H9 (cell line): ENCODE results near the gene ITPR1. TPM values are rescaled to one million over a fixed set of nuclear protein-coding genes. Genes with fewer than 3 reads are reported as not detected.
A peak's percentile ranks its signal among the peaks of the same experiment; 100 is the strongest.

Source experiments
- DNase-seq: peaks from one replicate; pipeline ENCODE4 v3.0.0-alpha.2; 2017
- H2AFZ ChIP-seq: one replicate; pipeline ENCODE4 v1.6.1; 2013; ENCODE audit warnings: mild to moderate bottlenecking, low read length, control low read depth, moderate library complexity
- H2AK5ac ChIP-seq: 2 replicates; pipeline ENCODE4 v1.6.1; 2013; ENCODE audit warnings: low read length, control low read depth, mixed read lengths; ENCODE audit not compliant: insufficient read length
- H2BK120ac ChIP-seq: one replicate; pipeline ENCODE4 v1.6.1; 2013; ENCODE audit warnings: low read depth, mild to moderate bottlenecking, low read length, control low read depth, inconsistent platforms; ENCODE audit not compliant: poor library complexity, severe bottlenecking
- H2BK12ac ChIP-seq: 2 replicates; pipeline ENCODE4 v1.6.1; 2013; ENCODE audit warnings: low read length, control low read depth, mixed read lengths, low read depth; ENCODE audit not compliant: insufficient read length
- H2BK15ac ChIP-seq: 2 replicates; pipeline ENCODE4 v1.6.1; 2013; ENCODE audit warnings: low read depth, low read length, control low read depth
- H2BK20ac ChIP-seq: one replicate; pipeline ENCODE4 v1.6.1; 2013; ENCODE audit warnings: low read depth, mild to moderate bottlenecking, low read length, control low read depth, inconsistent platforms; ENCODE audit not compliant: poor library complexity, severe bottlenecking
- H2BK5ac ChIP-seq: 2 replicates; pipeline ENCODE4 v1.6.1; 2013; ENCODE audit warnings: low read length, control low read depth, mixed read lengths; ENCODE audit not compliant: insufficient read length
- H3K14ac ChIP-seq: 2 replicates; pipeline ENCODE4 v1.6.1; 2013; ENCODE audit warnings: low read length, control low read depth; ENCODE audit not compliant: insufficient read depth
- H3K18ac ChIP-seq: 2 replicates; pipeline ENCODE4 v1.6.1; 2013; ENCODE audit warnings: low read depth, mild to moderate bottlenecking, mixed read lengths, low read length, control low read depth; ENCODE audit not compliant: insufficient read length
- H3K23ac ChIP-seq: 2 replicates; pipeline ENCODE4 v1.6.1; 2013; ENCODE audit warnings: low read length, control low read depth, mixed read lengths, low read depth; ENCODE audit not compliant: insufficient read length
- H3K23me2 ChIP-seq: 2 replicates; pipeline ENCODE4 v1.6.1; 2013; ENCODE audit warnings: low read depth, mild to moderate bottlenecking, mixed read lengths, low read length, control low read depth; ENCODE audit not compliant: insufficient read length, poor library complexity, severe bottlenecking
- H3K27ac ChIP-seq: 2 replicates; pipeline ENCODE4 v1.5.1; 2013; ENCODE audit warnings: low read length, control low read depth, mixed read lengths, low read depth; ENCODE audit not compliant: insufficient read length
- H3K27me3 ChIP-seq: 2 replicates; pipeline ENCODE4 v1.6.1; 2013; ENCODE audit warnings: low read length, control low read depth, inconsistent platforms; ENCODE audit not compliant: insufficient read depth
- H3K4ac ChIP-seq: 2 replicates; pipeline ENCODE4 v1.6.1; 2013; ENCODE audit warnings: low read depth, mild to moderate bottlenecking, control low read depth, inconsistent platforms, low read length, moderate library complexity
- H3K4me1 ChIP-seq: 2 replicates; pipeline ENCODE4 v1.6.1; 2013; ENCODE audit warnings: low read length, control low read depth, inconsistent platforms; ENCODE audit not compliant: insufficient read depth
- H3K4me2 ChIP-seq: 2 replicates; pipeline ENCODE4 v1.6.1; 2013; ENCODE audit warnings: low read length, control low read depth, mixed read lengths; ENCODE audit not compliant: insufficient read length, insufficient read depth
- H3K56ac ChIP-seq: 2 replicates; pipeline ENCODE4 v1.6.1; 2013; ENCODE audit warnings: low read depth, mild to moderate bottlenecking, mixed read lengths, low read length, control low read depth; ENCODE audit not compliant: insufficient read length
- H3K79me1 ChIP-seq: 2 replicates; pipeline ENCODE4 v1.6.1; 2013; ENCODE audit warnings: low read depth, mild to moderate bottlenecking, moderate library complexity, low read length, control low read depth, inconsistent platforms; ENCODE audit not compliant: insufficient read depth, poor library complexity, severe bottlenecking
- H3K79me2 ChIP-seq: 2 replicates; pipeline ENCODE4 v1.6.1; 2013; ENCODE audit warnings: low read length, control low read depth, inconsistent platforms; ENCODE audit not compliant: insufficient read depth
- H3K9ac ChIP-seq: 2 replicates; pipeline ENCODE4 v1.6.1; 2013; ENCODE audit warnings: low read length, control low read depth, mixed read lengths; ENCODE audit not compliant: insufficient read length; ENCODE audit errors: extremely low read depth
- H3K9me3 ChIP-seq: one replicate; pipeline ENCODE4 v1.6.1; 2013; ENCODE audit warnings: low read depth, low read length, inconsistent platforms; ENCODE audit not compliant: control insufficient read depth
- H3T11ph ChIP-seq: one replicate; pipeline ENCODE4 v1.6.1; 2013; ENCODE audit warnings: mild to moderate bottlenecking, low read length, control low read depth, inconsistent platforms
- H4K20me1 ChIP-seq: one replicate; pipeline ENCODE4 v1.6.1; 2013; ENCODE audit not compliant: control insufficient read depth, insufficient read length, insufficient read depth
- H4K5ac ChIP-seq: 2 replicates; pipeline ENCODE4 v1.6.1; 2013; ENCODE audit warnings: low read depth, mild to moderate bottlenecking, mixed read lengths, low read length, control low read depth; ENCODE audit not compliant: insufficient read length
- H4K8ac ChIP-seq: replicated peaks from 2 replicates; pipeline ENCODE4 v1.6.1; 2013; ENCODE audit warnings: low read length, control low read depth, mixed read lengths, low read depth; ENCODE audit not compliant: insufficient read length
- H4K91ac ChIP-seq: 2 replicates; pipeline ENCODE4 v1.6.1; 2013; ENCODE audit warnings: low read depth, mild to moderate bottlenecking, moderate library complexity, mixed read lengths, low read length, control low read depth; ENCODE audit not compliant: insufficient read length
- H3K27ac Mint-ChIP-seq, 3 experiments: 2 replicates in 2 of 3; 3 replicates in 1 of 3; pipeline ENCODE4 v1.8.0; 2020 to 2021; ENCODE audit warnings: mixed read lengths in 3 of 3, mild to moderate bottlenecking in 1 of 3, moderate library complexity in 1 of 3
- H3K27me3 Mint-ChIP-seq: 2 replicates; pipeline ENCODE4 v1.8.0; 2021; ENCODE audit warnings: low read depth, mild to moderate bottlenecking, moderate library complexity, mixed read lengths
- H3K36me3 Mint-ChIP-seq, 3 experiments: 2 replicates in 2 of 3; 3 replicates in 1 of 3; pipeline ENCODE4 v1.8.0; 2020 to 2021; ENCODE audit warnings: low read depth in 3 of 3, mixed read lengths in 3 of 3; ENCODE audit not compliant: insufficient read depth in 1 of 3
- H3K4me1 Mint-ChIP-seq, 2 experiments: 2 replicates each; pipeline ENCODE4 v1.8.0; 2020; ENCODE audit warnings: mixed read lengths in 2 of 2
- H3K4me3 Mint-ChIP-seq, 2 experiments: 2 replicates in 1 of 2; 3 replicates in 1 of 2; pipeline ENCODE4 v1.8.0; 2020 to 2021; ENCODE audit warnings: mild to moderate bottlenecking in 2 of 2, mixed read lengths in 2 of 2, moderate library complexity in 1 of 2
- H3K9me3 Mint-ChIP-seq, 2 experiments: 2 replicates in 1 of 2; 3 replicates in 1 of 2; pipeline ENCODE4 v1.8.0; 2020; ENCODE audit warnings: mild to moderate bottlenecking in 2 of 2, mixed read lengths in 2 of 2, moderate library complexity in 1 of 2
- WGBS: extraction: QIAGEN DNeasy Blood & Tissue Kit; methylation state at CpG from one replicate; pipeline ENCODE4 v1.1.7; 2013; ENCODE audit warnings: missing lambda C conversion rate, low lambda C conversion rate, mixed read lengths; ENCODE audit not compliant: insufficient read length; ENCODE audit errors: extremely low coverage; 5-methylcytosine and 5-hydroxymethylcytosine counted together
- total RNA-seq: library from RNA; stranded (reverse); gene quantifications from 2 replicates; pipeline ENCODE4 v1.2.1, GENCODE V29; 2021
- TF ChIP-seq, protein P1 (sequence below): fragments of 200-600 bp; sonication (generic); conservative IDR thresholded peaks from 3 replicates; pipeline ENCODE4 v1.8.0; 2021; ENCODE audit warnings: antibody characterized with exemption, mild to moderate bottlenecking

The ITPR1 gene
- total RNA-seq, 1 experiment from 2014 or later, result 4.2 TPM

DNA sequence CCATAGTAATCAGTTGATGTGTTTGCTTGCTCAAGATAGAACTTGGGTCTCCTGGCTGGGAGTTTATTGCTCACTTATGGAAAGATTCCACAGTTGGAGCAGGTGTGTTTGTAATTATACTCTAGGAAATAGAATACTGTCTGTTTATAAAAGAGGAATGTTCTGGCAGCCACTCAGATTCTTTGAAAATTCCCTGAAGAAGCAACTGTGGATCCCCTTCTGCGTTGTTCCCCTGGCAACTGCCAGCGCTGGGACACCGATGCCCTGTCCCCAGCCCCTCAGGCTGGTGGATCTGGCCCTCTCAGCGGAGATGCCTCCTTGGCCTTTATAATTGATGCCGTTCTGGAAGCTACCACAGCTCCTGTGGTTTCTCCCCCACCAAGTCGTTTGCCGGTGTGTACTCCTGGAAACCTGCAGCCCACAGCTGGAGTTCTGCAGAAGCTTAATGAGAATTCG is 225.9 kb downstream of the ITPR1 start:
- Histone ChIP-seq H3K4me1 (no peaks in the 10 kb centered on the region; the same call in 1 of the 2 replicates), H2AFZ (no peak overlapping the region), H3K4ac (no peak overlapping the region), H4K8ac (no peak overlapping the region), H2BK120ac (no peak overlapping the region), H3K56ac (no peak overlapping the region), H3K9me3 (no peaks in the 10 kb centered on the region), H2BK15ac (no peak overlapping the region), H2BK12ac (no peak overlapping the region), H3K4me2 (no peak overlapping the region), H3T11ph (no peak overlapping the region), H3K9ac (no peak overlapping the region), H3K79me2 (no peaks in the 10 kb centered on the region), H2BK5ac (no peak overlapping the region), H3K79me1 (no peaks in the 10 kb centered on the region), H3K18ac (no peak overlapping the region), H3K14ac (no peak overlapping the region), H2BK20ac (no peak overlapping the region), H4K5ac (no peak overlapping the region), H2AK5ac (no peak overlapping the region), H3K27me3 (no peaks in the 10 kb centered on the region), H3K23ac (no peak overlapping the region), H4K91ac (no peak overlapping the region), H3K27ac (no peak overlapping the region), H3K23me2 (no peaks in the 10 kb centered on the region), H4K20me1 (no peaks in the 10 kb centered on the region)
- H3K4me1 Mint-ChIP-seq, result peaks cover 27 to 29% of the 10 kb centered on the region in 2 experiments
- peak overlapping the region in 1 of 3 experiments; percentile 82; a peak in 2 of 7 replicates for H3K27ac Mint-ChIP-seq
- H3K4me3 Mint-ChIP-seq, result no peak overlapping the region
- TF ChIP-seq, protein P1, sequence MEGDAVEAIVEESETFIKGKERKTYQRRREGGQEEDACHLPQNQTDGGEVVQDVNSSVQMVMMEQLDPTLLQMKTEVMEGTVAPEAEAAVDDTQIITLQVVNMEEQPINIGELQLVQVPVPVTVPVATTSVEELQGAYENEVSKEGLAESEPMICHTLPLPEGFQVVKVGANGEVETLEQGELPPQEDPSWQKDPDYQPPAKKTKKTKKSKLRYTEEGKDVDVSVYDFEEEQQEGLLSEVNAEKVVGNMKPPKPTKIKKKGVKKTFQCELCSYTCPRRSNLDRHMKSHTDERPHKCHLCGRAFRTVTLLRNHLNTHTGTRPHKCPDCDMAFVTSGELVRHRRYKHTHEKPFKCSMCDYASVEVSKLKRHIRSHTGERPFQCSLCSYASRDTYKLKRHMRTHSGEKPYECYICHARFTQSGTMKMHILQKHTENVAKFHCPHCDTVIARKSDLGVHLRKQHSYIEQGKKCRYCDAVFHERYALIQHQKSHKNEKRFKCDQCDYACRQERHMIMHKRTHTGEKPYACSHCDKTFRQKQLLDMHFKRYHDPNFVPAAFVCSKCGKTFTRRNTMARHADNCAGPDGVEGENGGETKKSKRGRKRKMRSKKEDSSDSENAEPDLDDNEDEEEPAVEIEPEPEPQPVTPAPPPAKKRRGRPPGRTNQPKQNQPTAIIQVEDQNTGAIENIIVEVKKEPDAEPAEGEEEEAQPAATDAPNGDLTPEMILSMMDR, result no peak
- no CpG with 5 or more reads among the region's 8 CpGs for WGBS
- no peak for DNase-seq
- no peaks in the 10 kb centered on the region for H3K9me3 Mint-ChIP-seq
- no peaks in the 10 kb centered on the region for H3K27me3 Mint-ChIP-seq
- no peaks in the 10 kb centered on the region for H3K36me3 Mint-ChIP-seq
